T-helper 2 cell (primary cell): ENCODE data around the gene LIPM.

ENCODE experiments used
- DNase-seq, 5 experiments: peaks; one replicate each; pipeline versions ENCODE4 v3.0.0 to v3.0.0-alpha.2; 2012 to 2022
- total RNA-seq, 2 donors: gene quantifications; one replicate each; lab custom pipeline; 2026; lab: John Stamatoyannopoulos, UW

The LIPM gene, protein sequence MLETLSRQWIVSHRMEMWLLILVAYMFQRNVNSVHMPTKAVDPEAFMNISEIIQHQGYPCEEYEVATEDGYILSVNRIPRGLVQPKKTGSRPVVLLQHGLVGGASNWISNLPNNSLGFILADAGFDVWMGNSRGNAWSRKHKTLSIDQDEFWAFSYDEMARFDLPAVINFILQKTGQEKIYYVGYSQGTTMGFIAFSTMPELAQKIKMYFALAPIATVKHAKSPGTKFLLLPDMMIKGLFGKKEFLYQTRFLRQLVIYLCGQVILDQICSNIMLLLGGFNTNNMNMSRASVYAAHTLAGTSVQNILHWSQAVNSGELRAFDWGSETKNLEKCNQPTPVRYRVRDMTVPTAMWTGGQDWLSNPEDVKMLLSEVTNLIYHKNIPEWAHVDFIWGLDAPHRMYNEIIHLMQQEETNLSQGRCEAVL
- 0 reads per million in 2 donors for total RNA-seq

DNA sequence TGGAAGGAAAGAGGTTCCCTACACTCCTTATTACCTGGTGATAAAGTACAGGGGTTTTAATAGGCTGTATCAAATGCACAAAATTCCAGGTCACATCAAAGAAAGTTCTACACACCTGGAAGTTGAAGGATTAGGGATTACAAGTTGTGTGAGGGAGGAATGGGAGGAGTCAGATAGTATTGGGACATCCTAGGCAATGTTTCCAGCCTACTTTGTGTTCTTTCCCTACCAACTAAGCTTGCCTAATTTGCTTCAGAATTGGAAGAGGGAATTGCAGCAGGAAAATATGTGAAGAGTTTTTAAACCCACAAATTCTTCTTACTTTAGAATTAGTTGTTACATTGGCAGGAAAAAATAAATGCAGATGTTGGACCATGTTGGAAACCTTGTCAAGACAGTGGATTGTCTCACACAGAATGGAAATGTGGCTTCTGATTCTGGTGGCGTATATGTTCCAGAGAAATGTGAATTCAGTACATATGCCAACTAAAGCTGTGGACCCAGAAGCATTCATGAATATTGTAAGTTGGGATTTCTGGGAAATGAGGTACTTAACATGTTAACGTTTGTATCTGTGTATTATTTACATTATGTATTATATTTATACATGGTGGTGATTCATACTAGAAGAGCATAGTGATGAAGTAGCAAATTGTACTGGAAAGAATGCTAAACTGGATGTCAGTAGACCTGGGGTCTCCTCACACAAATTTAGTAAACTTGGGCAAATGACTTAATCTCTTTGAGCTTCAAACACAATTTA lies at the start of gene LIPM:
TSS of gene LIPM (plus strand) at position 208 of the 763 bp plus-strand sequence. CDS start at position 375, 167 bp downstream.
- DNase-seq = no peak

DNA sequence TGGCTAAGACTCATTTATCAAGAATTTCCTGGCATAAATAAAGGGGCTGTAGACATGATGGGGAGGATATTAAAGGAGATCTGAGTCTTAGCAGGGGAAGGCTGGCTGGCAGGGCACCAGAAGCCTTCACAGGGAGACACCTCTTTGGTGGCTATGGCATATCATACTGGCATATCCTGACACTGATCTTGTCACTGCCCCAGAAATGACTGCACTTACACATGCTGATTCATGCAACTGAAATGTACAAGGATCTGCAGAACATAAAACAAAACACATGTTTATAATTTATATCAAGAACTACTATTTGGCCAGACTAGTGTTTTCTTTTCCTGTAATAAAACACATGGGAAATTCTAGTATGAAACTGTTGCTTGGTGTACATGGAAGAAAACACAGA lies 48.2 kb upstream of the LIPM start:
- DNase-seq = peak in 1 of 5 experiments; percentile 37

DNA sequence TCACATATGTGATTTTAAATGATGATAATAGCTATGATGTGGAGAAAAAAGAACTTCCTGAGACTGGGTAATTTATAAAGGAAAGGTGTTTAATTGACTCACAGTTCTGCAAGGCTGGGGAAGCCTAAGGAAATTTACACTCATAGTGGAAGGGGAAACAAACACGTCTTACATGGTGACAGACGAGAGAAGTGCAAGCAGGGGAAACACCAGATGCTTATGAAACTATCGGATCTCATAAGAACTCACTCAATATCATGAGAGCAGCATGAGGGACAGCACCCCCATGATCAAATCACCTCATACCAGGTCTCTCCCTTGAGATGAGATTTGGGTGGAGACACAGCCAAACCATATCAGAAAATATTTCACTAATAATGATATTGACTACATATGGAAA lies 46.8 kb upstream of the LIPM start:
- DNase-seq = peak in 1 of 5 experiments; percentile 48

DNA sequence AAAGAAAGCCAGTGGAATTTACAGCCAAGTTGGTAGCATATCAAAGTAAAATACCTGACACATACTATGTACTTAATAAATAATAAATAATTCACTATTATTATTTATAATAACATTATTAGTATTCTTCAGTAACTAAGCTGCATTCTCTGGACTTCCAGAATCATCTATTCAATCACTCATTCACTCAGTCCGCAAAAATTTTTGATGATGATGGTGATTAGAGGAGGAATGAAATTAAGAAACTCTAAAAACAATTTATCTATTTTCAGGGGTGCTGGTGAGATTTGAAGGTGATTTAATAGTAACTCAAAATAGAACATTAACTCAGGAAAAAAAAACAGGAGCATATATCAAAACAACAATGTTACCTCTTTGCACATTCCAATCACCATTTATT lies 45.9 kb upstream of the LIPM start:
- no peak for DNase-seq

DNA sequence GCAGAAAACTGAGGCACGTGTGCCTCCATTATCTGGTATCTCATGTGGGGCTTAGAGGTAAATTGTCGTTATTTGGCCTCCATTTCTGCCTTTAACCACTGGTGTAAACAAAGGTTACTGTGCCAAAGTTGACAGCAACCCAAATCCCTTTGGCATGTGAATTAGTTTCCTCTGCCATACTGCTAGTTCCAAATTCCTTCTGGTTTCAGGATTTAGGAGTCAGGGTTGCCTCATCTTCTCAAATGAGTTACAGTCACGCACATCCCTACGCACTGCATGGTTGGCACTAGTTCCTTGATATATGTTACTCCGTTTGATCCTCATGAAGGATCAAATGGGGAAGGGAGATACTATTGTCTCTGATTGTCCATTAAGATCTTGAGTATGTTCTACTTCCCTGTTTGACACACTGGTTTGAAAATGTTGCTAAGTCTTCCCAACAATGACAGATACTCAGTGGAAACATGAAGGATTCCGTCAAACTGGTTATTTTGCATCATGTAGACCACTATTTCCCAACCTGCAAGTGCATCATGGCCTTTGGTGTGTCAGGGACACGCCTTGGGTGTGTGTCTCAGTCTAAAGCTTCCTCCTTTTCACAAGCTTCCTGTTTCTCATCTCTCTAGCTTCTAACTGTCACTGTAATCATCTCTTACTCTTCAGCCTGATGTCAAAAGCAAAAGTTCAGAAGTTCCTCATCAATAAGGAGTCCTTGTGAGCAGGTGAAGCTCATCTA lies 43.0 kb upstream of the LIPM start, which contains the start of gene LIPN:
TSS of gene LIPN (plus strand) at position 655 of the 736 bp plus-strand sequence. CDS start 1,386 bp downstream, outside the sequence.
- DNase-seq = peak in 1 of 5 experiments; percentile 30

DNA sequence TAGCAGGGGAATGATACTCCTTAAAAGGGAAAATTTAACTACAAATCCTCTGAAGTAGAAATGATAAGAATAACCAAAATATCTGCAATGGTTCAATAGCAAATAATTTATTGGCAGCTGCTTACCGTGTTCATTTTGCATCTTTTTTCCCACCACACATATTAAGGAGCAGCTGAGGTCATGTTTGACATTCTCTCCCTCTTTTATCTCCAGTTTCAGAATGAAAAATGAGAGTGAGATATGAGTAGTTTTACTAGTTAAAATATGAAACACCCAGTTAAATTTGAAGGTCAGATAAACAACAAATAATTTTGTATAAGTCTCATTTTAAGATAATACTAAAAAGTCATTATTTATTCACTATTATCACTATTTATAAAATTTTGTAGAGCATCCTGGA lies 39.6 kb upstream of the LIPM start:
- DNase-seq = no peak

DNA sequence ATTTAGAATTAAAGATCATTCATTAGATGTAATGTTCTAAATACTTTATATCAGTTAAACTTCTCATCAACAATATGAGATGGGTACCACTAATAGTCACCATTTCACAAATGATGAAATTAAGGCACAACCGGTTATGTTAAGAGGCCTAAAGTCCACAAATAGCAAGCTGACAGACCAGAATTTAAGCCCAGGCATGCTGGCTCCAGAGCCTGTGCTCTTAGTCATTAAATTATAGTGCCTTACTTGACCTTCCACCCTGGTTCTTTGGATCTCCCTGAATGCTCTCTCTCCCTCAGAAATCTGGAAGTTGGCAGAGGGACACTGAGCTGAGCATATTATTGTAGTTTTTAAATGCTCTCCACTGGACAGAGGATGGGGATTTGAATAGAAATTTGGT lies 39.1 kb upstream of the LIPM start:
- no peak for DNase-seq

DNA sequence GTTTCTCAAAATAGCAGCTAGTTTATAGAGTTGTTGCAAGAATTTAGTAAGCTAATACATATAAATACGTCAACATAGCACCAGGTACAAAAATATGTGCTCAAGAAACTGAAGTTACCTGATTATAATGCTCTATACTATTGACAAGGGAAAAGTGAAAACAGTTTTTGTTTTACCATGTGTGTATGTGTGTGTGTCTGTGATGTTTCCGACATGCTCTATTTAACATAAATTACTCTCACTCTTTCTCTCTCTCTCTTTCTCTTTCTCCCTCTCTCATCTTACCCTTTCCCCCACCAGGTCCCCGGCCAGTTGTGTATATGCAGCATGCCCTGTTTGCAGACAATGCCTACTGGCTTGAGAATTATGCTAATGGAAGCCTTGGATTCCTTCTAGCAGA lies 38.4 kb upstream of the LIPM start:
- no peak for DNase-seq

DNA sequence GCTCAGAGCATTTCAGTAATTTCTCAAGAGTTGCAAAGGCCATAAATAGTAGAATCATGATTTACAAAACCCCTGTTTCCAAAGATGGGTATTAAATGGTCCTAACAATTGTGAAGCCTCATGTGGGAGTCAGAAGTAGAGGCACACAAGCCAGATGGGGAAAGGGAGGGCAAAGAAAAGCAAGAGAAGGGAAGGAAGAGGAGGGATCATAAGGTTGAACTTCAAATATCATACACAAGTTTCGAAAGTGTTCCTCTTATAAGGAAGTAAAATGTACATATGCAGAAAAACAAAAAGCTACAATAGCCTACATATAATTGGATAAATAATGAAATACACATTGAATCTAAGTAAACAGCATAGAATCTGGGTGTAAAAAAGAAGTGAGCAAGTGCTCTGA lies 36.7 kb upstream of the LIPM start:
- no peak for DNase-seq

DNA sequence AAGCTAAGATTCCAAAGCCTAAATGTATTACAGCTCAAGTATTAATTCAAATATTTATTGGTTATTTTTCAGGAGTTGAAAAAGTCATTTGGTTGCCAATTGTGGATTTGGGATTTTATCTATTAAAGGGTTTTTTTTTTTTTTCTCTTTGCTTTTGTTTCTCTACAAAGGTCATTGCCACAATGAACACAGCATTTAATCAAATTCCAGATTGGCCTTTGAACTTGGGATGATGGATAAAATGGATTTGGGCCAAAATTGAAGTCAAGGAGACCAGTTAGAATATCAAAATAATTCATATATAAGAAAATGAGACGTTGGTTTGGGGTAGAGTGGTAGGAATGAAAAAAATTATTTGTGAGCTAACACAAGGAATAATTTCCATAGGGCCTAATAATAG lies 33.1 kb upstream of the LIPM start:
- DNase-seq = no peak

DNA sequence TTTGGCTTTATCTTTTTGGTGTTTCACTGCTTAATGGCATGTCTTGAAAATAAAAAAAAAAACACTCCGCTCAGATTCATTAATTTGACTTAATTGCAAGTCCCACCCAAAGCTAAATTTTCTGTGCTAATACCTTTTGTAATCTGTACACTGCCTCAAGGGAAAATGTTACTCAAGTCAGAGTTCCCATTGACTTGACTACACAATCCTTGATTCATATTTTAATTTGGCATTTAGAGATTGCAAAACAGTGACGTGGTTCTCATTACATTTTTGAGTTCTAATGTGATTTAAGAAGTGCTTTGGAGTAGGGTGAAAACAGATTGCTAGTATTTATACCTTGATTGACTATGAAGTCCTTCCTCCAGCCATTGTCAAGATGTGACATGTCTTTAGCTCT lies 21.3 kb upstream of the LIPM start:
- no peak for DNase-seq

DNA sequence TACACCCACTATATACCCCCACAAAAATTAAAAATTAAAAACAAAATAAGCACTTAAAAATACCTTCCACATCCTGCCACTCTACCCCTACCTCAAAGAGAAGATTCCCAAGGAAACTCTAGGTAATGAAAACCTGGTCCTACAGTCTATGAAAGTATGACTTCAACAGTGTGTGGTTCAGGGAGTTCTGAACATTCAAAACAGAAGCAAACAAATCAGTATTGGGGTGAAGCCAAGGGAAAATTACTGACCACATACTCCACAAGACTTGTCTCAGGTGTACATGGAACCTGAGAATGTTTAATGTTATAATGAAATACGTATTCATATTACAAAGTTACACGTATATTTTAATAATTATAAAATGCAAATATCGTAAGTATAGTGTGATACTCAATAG lies 20.3 kb upstream of the LIPM start:
- DNase-seq = no peak

DNA sequence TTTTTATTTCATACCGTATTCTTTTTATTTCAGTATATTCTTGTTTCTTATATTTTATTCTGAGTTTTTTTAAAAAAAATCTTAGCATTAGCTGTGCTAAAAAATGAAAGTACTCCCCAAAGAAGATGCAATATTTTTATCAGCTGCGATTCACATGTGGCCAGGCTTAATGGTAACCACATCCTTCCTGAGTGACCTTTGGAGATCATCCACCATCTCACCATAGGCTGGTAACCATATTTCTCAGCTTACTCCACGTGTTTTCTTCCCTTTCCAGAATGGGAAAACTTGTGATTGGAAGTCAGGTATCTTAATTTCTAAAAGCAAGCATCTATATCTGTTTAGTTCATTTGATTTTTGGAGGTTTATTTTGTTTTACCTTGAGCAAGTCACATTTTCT lies 18.8 kb upstream of the LIPM start:
- no peak for DNase-seq

DNA sequence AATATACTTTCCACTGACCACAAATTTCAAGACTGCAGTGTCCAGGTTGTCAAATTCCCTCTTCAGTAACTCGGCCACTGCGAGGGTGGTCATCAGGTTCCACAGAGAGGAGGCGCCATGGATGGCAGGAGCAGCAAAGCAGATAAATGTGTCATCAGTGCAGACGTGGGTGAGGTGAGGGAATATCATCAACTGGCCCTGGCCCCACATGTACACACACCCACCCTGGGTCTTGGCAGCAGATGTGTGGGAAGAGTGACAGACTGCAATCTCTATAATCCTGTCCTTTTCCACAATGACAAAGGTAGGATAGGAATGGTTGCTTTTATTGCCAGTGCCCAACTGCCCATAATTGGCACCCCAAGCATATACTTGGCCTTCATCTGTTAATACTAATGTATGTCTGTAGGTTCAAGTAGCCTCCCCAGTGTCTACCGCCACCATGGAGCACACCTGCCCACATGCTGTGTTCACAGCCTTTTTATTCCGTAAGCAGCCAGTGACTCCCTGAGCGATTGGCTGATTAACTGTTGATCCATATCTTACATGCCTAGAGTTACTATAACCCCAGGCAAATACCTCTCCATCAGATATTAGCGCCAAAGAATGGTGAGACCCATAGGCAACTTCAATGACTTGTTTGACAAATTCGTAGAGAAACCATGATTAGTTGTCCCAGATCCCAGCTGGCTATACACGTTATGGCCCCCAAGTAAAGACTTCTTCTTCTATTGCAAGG lies 16.3 kb upstream of the LIPM start:
- DNase-seq = no peak

DNA sequence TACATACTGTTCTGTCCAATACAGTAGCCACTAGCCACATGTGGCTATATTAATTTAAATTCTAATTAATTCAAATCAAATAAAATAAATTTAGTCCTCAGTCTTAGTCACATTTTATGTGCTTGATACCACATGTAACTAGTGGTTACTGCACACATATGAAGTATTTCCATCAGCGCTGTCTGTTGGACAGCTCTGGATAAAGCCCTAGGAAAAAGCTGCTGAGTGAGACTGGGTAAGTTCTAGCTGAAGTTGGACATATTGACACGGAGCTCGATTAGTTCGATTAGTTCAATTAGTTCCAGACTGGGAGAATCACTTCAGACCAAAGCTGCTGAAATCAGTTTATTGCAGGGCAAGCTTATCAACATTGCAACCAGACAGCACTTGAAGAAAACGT lies 15.1 kb upstream of the LIPM start:
- no peak for DNase-seq

DNA sequence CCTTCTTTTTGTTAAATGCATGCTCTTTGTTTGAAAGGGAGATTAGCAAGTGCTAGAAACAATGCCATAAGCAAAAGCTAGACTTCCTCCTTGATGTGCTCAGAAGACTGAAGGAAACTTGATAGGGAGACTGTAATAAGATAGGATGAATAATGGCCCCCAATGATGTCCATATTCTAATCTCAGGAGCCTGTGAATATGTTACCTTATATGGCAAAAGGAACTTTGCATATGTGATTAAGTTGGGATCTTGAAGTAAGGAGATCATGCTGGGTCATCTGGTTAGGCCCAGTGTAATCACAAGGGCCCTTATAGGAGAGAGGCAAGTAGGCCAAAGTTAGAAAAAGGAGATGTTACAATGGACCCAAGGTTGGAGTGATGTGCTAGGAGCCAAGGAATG lies 13.6 kb upstream of the LIPM start:
- DNase-seq = no peak

DNA sequence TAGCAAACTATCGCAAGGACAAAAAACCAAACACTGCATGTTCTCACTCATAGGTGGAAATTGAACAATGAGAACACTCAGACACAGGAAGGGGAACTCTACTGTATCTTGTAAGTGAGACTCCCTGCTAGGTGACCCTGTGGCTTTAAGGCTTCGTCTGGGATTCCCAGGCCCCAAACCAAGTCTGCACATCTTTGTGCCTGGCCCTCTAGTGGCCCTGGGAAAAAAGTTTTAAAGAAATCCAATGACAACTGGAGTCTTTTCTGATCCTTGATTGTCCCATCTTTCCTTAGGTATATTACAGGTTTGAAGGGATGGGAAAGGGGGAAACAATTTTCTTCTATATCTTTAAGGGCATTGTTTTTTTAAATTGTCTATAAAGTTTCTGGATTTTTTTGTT lies 10.6 kb upstream of the LIPM start:
- DNase-seq = no peak

DNA sequence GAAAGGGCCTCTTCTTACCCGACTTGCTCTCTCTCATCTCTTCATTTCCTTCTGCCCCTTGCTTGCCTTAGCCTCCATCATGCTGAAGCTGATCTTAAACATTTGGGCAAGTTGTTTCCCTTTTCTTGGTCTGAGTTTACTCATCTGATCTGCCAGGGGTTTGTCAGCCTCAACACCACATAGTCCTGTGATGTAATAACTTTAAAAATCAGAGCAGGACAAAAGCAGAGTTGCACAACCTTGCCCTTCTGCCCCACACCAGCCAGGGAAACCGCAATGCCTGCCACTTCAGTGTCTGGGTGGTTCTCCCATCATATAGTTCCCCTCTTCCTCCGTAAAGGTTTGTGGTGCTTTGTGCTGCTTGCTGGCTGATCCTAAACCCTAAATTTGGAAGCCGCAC lies 9.9 kb upstream of the LIPM start:
- peak in 2 of 5 experiments; percentile 6 to 38 for DNase-seq

DNA sequence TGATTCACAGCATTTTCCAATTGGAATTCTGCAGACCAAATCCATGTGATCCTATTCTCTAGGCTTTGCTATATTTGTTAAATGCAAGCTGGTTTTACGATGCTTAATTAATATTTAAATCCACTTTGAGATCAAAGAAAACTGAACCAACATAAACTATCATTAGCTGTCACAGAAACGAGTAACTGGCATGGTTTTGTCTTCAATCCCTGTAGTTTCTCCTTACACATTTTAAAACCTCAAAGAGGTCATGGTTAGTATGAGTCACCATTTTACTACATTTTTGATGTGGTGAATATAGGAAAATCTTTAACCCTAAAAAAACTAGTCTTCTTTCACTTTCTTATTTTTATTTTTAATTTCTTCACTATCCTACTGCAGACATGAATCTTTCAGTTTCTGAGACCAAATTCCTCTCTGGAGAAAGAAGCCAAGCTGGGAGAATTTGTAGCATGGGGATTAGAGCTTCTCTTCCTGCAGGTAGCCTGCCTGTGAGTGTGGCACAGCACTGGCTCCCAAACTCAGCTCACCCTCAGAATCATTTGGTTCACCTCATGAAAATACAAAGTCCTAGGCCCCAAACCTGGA lies 8.7 kb upstream of the LIPM start:
- peak in 2 of 5 experiments; percentile 13 to 78 for DNase-seq

DNA sequence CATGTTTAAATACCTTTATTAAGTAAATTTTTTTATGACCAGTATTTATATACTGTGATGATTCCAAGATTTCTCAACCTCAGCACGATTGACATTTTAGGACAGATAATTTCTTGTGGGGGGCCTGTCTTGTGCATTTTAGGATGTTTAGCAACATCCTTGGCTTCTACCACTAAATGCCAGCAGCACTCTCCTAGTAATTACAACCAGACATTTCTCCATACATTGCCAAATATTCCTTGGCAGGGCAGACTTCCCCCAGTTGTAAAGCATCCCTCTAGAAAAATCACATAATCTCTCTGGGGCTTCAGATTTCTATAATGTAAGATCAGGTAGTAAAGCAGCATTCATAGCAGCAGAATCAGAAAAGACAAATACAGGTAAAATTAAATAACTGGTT lies 7.8 kb upstream of the LIPM start:
- DNase-seq = no peak

DNA sequence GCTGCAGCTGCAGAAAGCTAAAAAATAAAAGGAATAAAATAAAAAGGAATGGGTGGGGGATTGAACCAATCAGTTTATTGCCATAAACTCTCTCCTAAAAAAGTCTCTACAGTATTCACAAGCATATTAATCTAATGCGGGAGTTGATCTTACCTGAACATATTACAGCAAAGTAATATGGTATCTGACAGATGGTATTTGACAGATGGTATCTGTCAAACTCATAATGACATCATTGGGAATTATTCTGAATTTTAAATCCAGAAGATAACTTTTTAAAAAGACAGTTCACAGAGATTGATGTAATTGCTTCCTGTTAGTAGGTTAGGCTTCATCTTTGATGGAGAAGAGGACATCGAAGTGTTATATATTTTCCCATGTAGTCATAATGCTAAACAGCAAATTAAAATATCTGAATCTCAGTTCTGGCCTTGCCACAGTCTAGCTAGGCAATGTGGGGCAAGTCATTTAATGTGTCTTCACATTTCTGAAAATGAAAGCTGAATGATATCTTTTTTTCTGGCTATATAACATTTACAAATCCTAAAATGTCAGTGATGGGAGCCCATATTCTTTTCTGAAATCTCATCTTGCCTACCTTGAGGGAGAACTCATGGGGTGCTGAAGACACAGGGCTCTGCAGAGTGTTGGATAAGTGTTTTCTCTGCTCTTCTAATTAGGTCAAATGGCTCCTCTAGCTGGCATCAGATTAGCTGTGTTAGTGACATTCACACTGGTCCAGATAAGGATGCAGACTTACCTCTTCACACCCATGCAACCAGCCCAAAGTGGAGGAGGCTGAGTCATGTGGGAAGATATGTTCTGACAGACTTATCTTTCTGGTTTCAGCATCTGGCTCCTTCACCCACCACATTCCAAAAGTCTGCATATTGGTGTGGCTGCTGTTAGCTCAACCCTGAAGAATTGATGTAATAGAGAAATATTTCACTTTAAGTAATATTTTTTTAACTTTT lies 2.1 kb upstream of the LIPM start:
- peak in 2 of 5 experiments; percentile 3 to 64 for DNase-seq
